ENCODE measurements around the gene SNX19. TPM values are rescaled to one million over a fixed set of nuclear protein-coding genes. Genes with fewer than 3 reads are reported as not detected.

Gene SNX19
- polyA plus RNA-seq, 1 of the 3 experiments (the other 2 are of a cell fraction) = 16.6 TPM

- TF ChIP-seq EP300 (IDR thresholded peaks at IDR 0.05; ENCODE audit: borderline replicate concordance in 1 of 2, low read depth in 1 of 2, low read length in 1 of 2) = no peak
- no peak for TF ChIP-seq PBX3 (IDR thresholded peaks at IDR 0.05)
- no peak for TF ChIP-seq FOXM1 (IDR thresholded peaks at IDR 0.05; ENCODE audit: low read depth)
- TF ChIP-seq ZBTB33 (IDR thresholded peaks at IDR 0.05; ENCODE audit: borderline replicate concordance, low read depth) = no peak
- TF ChIP-seq SMC3 (IDR thresholded peaks at IDR 0.05; ENCODE audit: low read depth, low read length) = no peak
- TF ChIP-seq TEAD4 (IDR thresholded peaks at IDR 0.05; ENCODE audit: borderline replicate concordance, insufficient read depth) = no peak
- no peak for TF ChIP-seq MXI1 (IDR thresholded peaks at IDR 0.05; ENCODE audit: low read depth, low read length)
- TF ChIP-seq REST (IDR thresholded peaks at IDR 0.05; ENCODE audit: low read depth, low read length) = no peak
- TF ChIP-seq JUND (IDR thresholded peaks at IDR 0.05) = no peak
These were observed 8.2 kb downstream of the SNX19 start (continued) for GRCh38 chr11:130908061-130908460.

- H3K9ac ChIP-seq = no peak overlapping the region
- H4K20me1 ChIP-seq (ENCODE audit: insufficient read depth) = peaks cover 17% of the 10 kb centered on the region; the same call in 1 of the 2 replicates
- H3K79me2 ChIP-seq (ENCODE audit: insufficient read depth) = peaks cover 33% of the 10 kb centered on the region
- H3K9me3 ChIP-seq = no peaks in the 10 kb centered on the region
- no peaks in the 10 kb centered on the region for H3K27me3 ChIP-seq (ENCODE audit: insufficient read depth)
- POLR2A ChIA-PET = no interaction called here
- H3F3A ChIP-seq (replicated peaks; ENCODE audit: insufficient read depth) = peaks cover 23% of the 10 kb centered on the region
- no peak overlapping the region for H3K4me3 ChIP-seq (ENCODE audit: low read depth in 2 of 2, low read length in 1 of 2)
- H3K4me2 ChIP-seq = no peak overlapping the region
- TF ChIP-seq RXRA (IDR thresholded peaks at IDR 0.05; ENCODE audit: borderline replicate concordance, low read depth) (no peak), ELF1 (IDR thresholded peaks at IDR 0.05) (no peak), RCOR1 (IDR thresholded peaks at IDR 0.05; ENCODE audit: low read length) (no peak), NRF1 (IDR thresholded peaks at IDR 0.05; ENCODE audit: low read depth, low read length) (no peak), ZBTB33 (IDR thresholded peaks at IDR 0.05; ENCODE audit: borderline replicate concordance, low read depth) (no peak), TCF12 (IDR thresholded peaks at IDR 0.05) (no peak), GATA2 (CRISPR knock-in tag; IDR thresholded peaks at IDR 0.05) (no peak), CHD2 (IDR thresholded peaks at IDR 0.05; ENCODE audit: low read length, partially characterized antibody) (no peak), RAD21 (IDR thresholded peaks at IDR 0.05; ENCODE audit: low read length) (no peak), FOXJ3 (CRISPR knock-in tag; IDR thresholded peaks at IDR 0.05) (no peak), TEAD4 (IDR thresholded peaks at IDR 0.05; ENCODE audit: borderline replicate concordance, insufficient read depth) (no peak), YY1 (IDR thresholded peaks at IDR 0.05; ENCODE audit: low read depth) (no peak), USF2 (IDR thresholded peaks at IDR 0.05; ENCODE audit: borderline replicate concordance, low read depth, low read length) (no peak), EZH2phosphoT487 (IDR thresholded peaks at IDR 0.05; ENCODE audit: borderline replicate concordance, low read depth) (no peak), RFX5 (IDR thresholded peaks at IDR 0.05; ENCODE audit: low read length) (no peak), NFIC (IDR thresholded peaks at IDR 0.05; ENCODE audit: borderline replicate concordance) (no peak), EP300 (IDR thresholded peaks at IDR 0.05; ENCODE audit: borderline replicate concordance in 1 of 2, low read depth in 1 of 2, low read length in 1 of 2) (no peak), TAF1 (IDR thresholded peaks at IDR 0.05; ENCODE audit: borderline replicate concordance, low read depth, low read length) (no peak), JUND (IDR thresholded peaks at IDR 0.05) (no peak)
- no peaks in the 10 kb centered on the region for H3K9me2 ChIP-seq
- no peak overlapping the region for H2AFZ ChIP-seq (ENCODE audit: low read depth)
- CTCF ChIA-PET = interaction anchor here (0.9 to 7.7 kb wide), 5 partner anchors 9 to 476 kb away, joined by 3 to 48 read pairs (median 8); partner anchors contain the start of gene SNX19
- H3K27ac ChIP-seq (ENCODE audit: low read depth in 2 of 2, low read length in 1 of 2) = no peak overlapping the region
- DNase-seq = no peak
- peaks cover 71 to 93% of the 10 kb centered on the region in 2 experiments for H3K36me3 ChIP-seq (replicated peaks in 1 of 2; ENCODE audit: control insufficient read depth in 1 of 2, insufficient read depth in 2 of 2, low read length in 1 of 2)
- peaks cover 0 to 13% of the 10 kb centered on the region in 2 experiments; a peak in 2 of 4 replicates for H3K4me1 ChIP-seq (ENCODE audit: control insufficient read depth in 1 of 2, insufficient read depth in 2 of 2, low read depth in 1 of 2, low read length in 1 of 2)
These were observed 9.1 kb downstream of the SNX19 start for GRCh38 chr11:130907229-130907628.

Measured in SK-N-SH (cell line).